BLaER1 treated with 17β-estradiol and CSF1 and Interleukin-3, amounts not matched to agents 10 nM and 100 nM (cell line): Measurements from ENCODE around the gene OSBPL2.

ENCODE experiments used
- H3K27ac ChIP-seq, 11 experiments: shearing (Covaris generic); formaldehyde crosslinking; 2 replicates each; pipeline ENCODE4 v1.8.1; 2022
- H3K27me3 ChIP-seq, 11 experiments: shearing (Covaris generic); formaldehyde crosslinking; 2 replicates each; pipeline ENCODE4 v1.8.1; 2022
- H3K36me3 ChIP-seq, 11 experiments: shearing (Covaris generic); formaldehyde crosslinking; 2 replicates each; pipeline ENCODE4 v1.8.1; 2022
- H3K4me1 ChIP-seq, 10 experiments: shearing (Covaris generic); formaldehyde crosslinking; 2 replicates each; pipeline ENCODE4 v1.8.1; 2022
- H3K4me2 ChIP-seq, 11 experiments: shearing (Covaris generic); formaldehyde crosslinking; 2 replicates each; pipeline ENCODE4 v1.8.1; 2022
- H3K4me3 ChIP-seq, 10 experiments: shearing (Covaris generic); formaldehyde crosslinking; 2 replicates each; pipeline ENCODE4 v1.8.1; 2022
- H3K9ac ChIP-seq, 11 experiments: shearing (Covaris generic); formaldehyde crosslinking; 2 replicates each; pipeline ENCODE4 v1.8.1; 2022
- H3K9me3 ChIP-seq, 11 experiments: shearing (Covaris generic); formaldehyde crosslinking; replicated peaks in 1 of 11; 2 replicates each; pipeline ENCODE4 v1.8.1; 2022
- H4K20me1 ChIP-seq, 11 experiments: shearing (Covaris generic); formaldehyde crosslinking; 2 replicates each; pipeline ENCODE4 v1.8.1; 2022
- Cebpa-rat ChIP-seq, 11 experiments: shearing (Covaris generic); IDR thresholded peaks; 2 replicates each; pipeline ENCODE4 v1.8.1; 2022

Gene OSBPL2

GRCh38 chr20:62196286-62196685 lies 42.0 kb upstream of the OSBPL2 start:
- peaks cover 32 to 75% (median 54%) of the 10 kb centered on the region in 11 experiments for H3K36me3 ChIP-seq
- no peak overlapping the region for H3K9ac ChIP-seq
- H3K27me3 ChIP-seq = no peaks in the 10 kb centered on the region
- no peak for TF ChIP-seq Cebpa-rat (IDR thresholded peaks at IDR 0.05)
- H3K9me3 ChIP-seq = no peaks in the 10 kb centered on the region
- H3K27ac ChIP-seq = no peak overlapping the region
- peaks cover 35 to 73% (median 53%) of the 10 kb centered on the region in 11 experiments; a peak in 20 of 22 replicates for H4K20me1 ChIP-seq
- H3K4me1 ChIP-seq = peaks cover 26 to 95% (median 75%) of the 10 kb centered on the region in 10 experiments
- H3K4me3 ChIP-seq = no peak overlapping the region
- H3K4me2 ChIP-seq = peak overlapping the region in 7 of 11 experiments; percentile 67 to 92 (median 81); a peak in 11 of 22 replicates

- peaks cover 36 to 95% (median 75%) of the 10 kb centered on the region in 10 experiments for H3K4me1 ChIP-seq
- H3K4me3 ChIP-seq = no peak overlapping the region
- H3K9ac ChIP-seq = peak overlapping the region in 1 of 11 experiments; percentile 38; a peak in 2 of 22 replicates
- peaks cover 33 to 73% (median 53%) of the 10 kb centered on the region in 11 experiments; a peak in 21 of 22 replicates for H4K20me1 ChIP-seq
- TF ChIP-seq Cebpa-rat (IDR thresholded peaks at IDR 0.05) = no peak
- peak overlapping the region in 5 of 11 experiments; percentile 11 to 81 (median 42); a peak in 8 of 22 replicates for H3K4me2 ChIP-seq
- 0 out of 22 replicates have a peak overlapping the region, but pooled peaks of 1 of the 11 experiments have one; percentile 40 for H3K27ac ChIP-seq
- H3K9me3 ChIP-seq = no peaks in the 10 kb centered on the region
- peaks cover 32 to 71% (median 54%) of the 10 kb centered on the region in 11 experiments for H3K36me3 ChIP-seq
- H3K27me3 ChIP-seq = no peaks in the 10 kb centered on the region
Observed at GRCh38 chr20:62197311-62197710, 41.0 kb upstream of the OSBPL2 start.

- peaks cover 41 to 95% (median 75%) of the 10 kb centered on the region in 10 experiments for H3K4me1 ChIP-seq
- H3K4me2 ChIP-seq = peak overlapping the region in 3 of 11 experiments; percentile 14 to 81 (median 54); a peak in 3 of 22 replicates
- H3K27ac ChIP-seq = peak overlapping the region in 1 of 11 experiments; percentile 40; a peak in 1 of 22 replicates
- no peaks in the 10 kb centered on the region for H3K27me3 ChIP-seq
- peaks cover 32 to 66% (median 49%) of the 10 kb centered on the region in 11 experiments for H3K36me3 ChIP-seq
- no peaks in the 10 kb centered on the region for H3K9me3 ChIP-seq
- H4K20me1 ChIP-seq = peaks cover 31 to 73% (median 51%) of the 10 kb centered on the region in 11 experiments; a peak in 21 of 22 replicates
- H3K9ac ChIP-seq = no peak overlapping the region
- no peak overlapping the region for H3K4me3 ChIP-seq
- no peak for TF ChIP-seq Cebpa-rat (IDR thresholded peaks at IDR 0.05)
Observed at GRCh38 chr20:62197801-62198200, 40.5 kb upstream of the OSBPL2 start.

- peak overlapping the region in 2 of 11 experiments; percentile 54 to 81; a peak in 1 of 22 replicates for H3K4me2 ChIP-seq
- no peak overlapping the region for H3K9ac ChIP-seq
- H3K27ac ChIP-seq = peak overlapping the region in 2 of 11 experiments; percentile 26 to 40; a peak in 2 of 22 replicates
- H3K36me3 ChIP-seq = peaks cover 32 to 59% (median 42%) of the 10 kb centered on the region in 11 experiments
- no peaks in the 10 kb centered on the region for H3K9me3 ChIP-seq
- TF ChIP-seq Cebpa-rat (IDR thresholded peaks at IDR 0.05) = no peak
- no peak overlapping the region for H3K4me3 ChIP-seq
- peaks cover 25 to 73% (median 50%) of the 10 kb centered on the region in 11 experiments; a peak in 20 of 22 replicates for H4K20me1 ChIP-seq
- peaks cover 48 to 95% (median 76%) of the 10 kb centered on the region in 10 experiments for H3K4me1 ChIP-seq
- no peaks in the 10 kb centered on the region for H3K27me3 ChIP-seq
Observed at GRCh38 chr20:62198496-62198895, 39.8 kb upstream of the OSBPL2 start.

- Histone ChIP-seq H3K9me3 (no peaks in the 10 kb centered on the region), H3K4me1 (peaks cover 50 to 95% (median 78%) of the 10 kb centered on the region in 10 experiments), H3K27ac (peak overlapping the region in 1 of 11 experiments; percentile 40; a peak in 2 of 22 replicates), H3K9ac (no peak overlapping the region), H3K4me2 (peak overlapping the region in 2 of 11 experiments; percentile 54 to 81; a peak in 1 of 22 replicates), H3K4me3 (no peak overlapping the region), H3K27me3 (no peaks in the 10 kb centered on the region), H4K20me1 (peaks cover 22 to 73% (median 47%) of the 10 kb centered on the region in 11 experiments; a peak in 20 of 22 replicates), H3K36me3 (peaks cover 28 to 57% (median 40%) of the 10 kb centered on the region in 11 experiments)
- no peak for TF ChIP-seq Cebpa-rat (IDR thresholded peaks at IDR 0.05)
Observed at GRCh38 chr20:62198931-62199330, 39.4 kb upstream of the OSBPL2 start.

GRCh38 chr20:62200491-62201172 lies 37.7 kb upstream of the OSBPL2 start:
- Histone ChIP-seq H3K4me2 (peak overlapping the region; percentile 79 to 100 (median 97)), H3K36me3 (peaks cover 28 to 55% (median 40%) of the 10 kb centered on the region in 11 experiments), H3K27ac (peak overlapping the region in 8 of 11 experiments; percentile 63 to 83 (median 76); a peak in 16 of 22 replicates), H3K9ac (peak overlapping the region in 10 of 11 experiments; percentile 19 to 74 (median 63); a peak in 19 of 22 replicates), H3K9me3 (no peaks in the 10 kb centered on the region), H3K4me1 (peaks cover 37 to 95% (median 77%) of the 10 kb centered on the region in 10 experiments), H3K4me3 (peak overlapping the region in 7 of 10 experiments; percentile 22 to 47 (median 46); a peak in 11 of 20 replicates), H3K27me3 (no peaks in the 10 kb centered on the region), H4K20me1 (peaks cover 14 to 74% (median 33%) of the 10 kb centered on the region in 11 experiments; a peak in 19 of 22 replicates)
- no peak for TF ChIP-seq Cebpa-rat (IDR thresholded peaks at IDR 0.05)

GRCh38 chr20:62201173-62202082 lies 36.9 kb upstream of the OSBPL2 start:
- H3K9me3 ChIP-seq = no peaks in the 10 kb centered on the region
- no peaks in the 10 kb centered on the region for H3K27me3 ChIP-seq
- peak overlapping the region; percentile 79 to 100 (median 97) for H3K4me2 ChIP-seq

GRCh38 chr20:62202083-62202395 lies 36.3 kb upstream of the OSBPL2 start:
- no peak for TF ChIP-seq Cebpa-rat (IDR thresholded peaks at IDR 0.05)
- Histone ChIP-seq H3K4me3 (peak overlapping the region in 7 of 10 experiments; percentile 22 to 47 (median 45); a peak in 11 of 20 replicates), H3K36me3 (peaks cover 28 to 41% (median 37%) of the 10 kb centered on the region in 11 experiments), H3K4me2 (peak overlapping the region; percentile 79 to 100 (median 97)), H4K20me1 (peaks cover 7 to 75% (median 30%) of the 10 kb centered on the region in 11 experiments; a peak in 18 of 22 replicates), H3K9ac (peak overlapping the region in 9 of 11 experiments; percentile 6 to 74 (median 67); a peak in 15 of 22 replicates), H3K27ac (peak overlapping the region in 9 of 11 experiments; percentile 10 to 83 (median 72); a peak in 17 of 22 replicates), H3K4me1 (peaks cover 37 to 88% (median 74%) of the 10 kb centered on the region in 10 experiments), H3K27me3 (no peaks in the 10 kb centered on the region), H3K9me3 (no peaks in the 10 kb centered on the region)

More at GRCh38 chr20:62201173-62202082, 36.9 kb upstream of the OSBPL2 start:
- Histone ChIP-seq H3K36me3 (peaks cover 28 to 48% (median 40%) of the 10 kb centered on the region in 11 experiments), H4K20me1 (peaks cover 7 to 74% (median 32%) of the 10 kb centered on the region in 11 experiments; a peak in 19 of 22 replicates), H3K9ac (peak overlapping the region; percentile 9 to 74 (median 59); a peak in 19 of 22 replicates), H3K27ac (peak overlapping the region in 9 of 11 experiments; percentile 10 to 83 (median 72); a peak in 17 of 22 replicates), H3K4me3 (peak overlapping the region in 7 of 10 experiments; percentile 22 to 47 (median 46); a peak in 12 of 20 replicates), H3K4me1 (peaks cover 37 to 94% (median 75%) of the 10 kb centered on the region in 10 experiments)
- peak in 4 of 11 experiments; percentile 7 to 81 (median 55); a peak in 6 of 22 replicates for TF ChIP-seq Cebpa-rat (IDR thresholded peaks at IDR 0.05)
